ENCODE data around the gene DIP2A. TPM values are rescaled to one million over a fixed set of nuclear protein-coding genes. Genes with fewer than 3 reads are reported as not detected.

The DIP2A gene
- polyA plus RNA-seq, 1 donor from 2014 or later = 45.0 TPM

GRCh38 chr21:46418265-46418946 lies 40.3 kb upstream of the DIP2A start:
- no peaks in the 10 kb centered on the region for H3K36me3 ChIP-seq (ENCODE audit: insufficient read depth, low read length)
- no peak overlapping the region for H3K27ac ChIP-seq (ENCODE audit: low read length)
- TF ChIP-seq POLR2AphosphoS5 (IDR thresholded peaks at IDR 0.05) = no peak
- no peak for TF ChIP-seq EZH2 (IDR thresholded peaks at IDR 0.05; ENCODE audit: borderline replicate concordance, insufficient read depth, low read length, poor library complexity, severe bottlenecking)
- TF ChIP-seq CTCF (IDR thresholded peaks at IDR 0.05; ENCODE audit: poor library complexity, severe bottlenecking) = no peak
- TF ChIP-seq MXI1 (conservative IDR thresholded peaks at IDR 0.05; ENCODE audit: poor library complexity, severe bottlenecking) = no peak

DNA sequence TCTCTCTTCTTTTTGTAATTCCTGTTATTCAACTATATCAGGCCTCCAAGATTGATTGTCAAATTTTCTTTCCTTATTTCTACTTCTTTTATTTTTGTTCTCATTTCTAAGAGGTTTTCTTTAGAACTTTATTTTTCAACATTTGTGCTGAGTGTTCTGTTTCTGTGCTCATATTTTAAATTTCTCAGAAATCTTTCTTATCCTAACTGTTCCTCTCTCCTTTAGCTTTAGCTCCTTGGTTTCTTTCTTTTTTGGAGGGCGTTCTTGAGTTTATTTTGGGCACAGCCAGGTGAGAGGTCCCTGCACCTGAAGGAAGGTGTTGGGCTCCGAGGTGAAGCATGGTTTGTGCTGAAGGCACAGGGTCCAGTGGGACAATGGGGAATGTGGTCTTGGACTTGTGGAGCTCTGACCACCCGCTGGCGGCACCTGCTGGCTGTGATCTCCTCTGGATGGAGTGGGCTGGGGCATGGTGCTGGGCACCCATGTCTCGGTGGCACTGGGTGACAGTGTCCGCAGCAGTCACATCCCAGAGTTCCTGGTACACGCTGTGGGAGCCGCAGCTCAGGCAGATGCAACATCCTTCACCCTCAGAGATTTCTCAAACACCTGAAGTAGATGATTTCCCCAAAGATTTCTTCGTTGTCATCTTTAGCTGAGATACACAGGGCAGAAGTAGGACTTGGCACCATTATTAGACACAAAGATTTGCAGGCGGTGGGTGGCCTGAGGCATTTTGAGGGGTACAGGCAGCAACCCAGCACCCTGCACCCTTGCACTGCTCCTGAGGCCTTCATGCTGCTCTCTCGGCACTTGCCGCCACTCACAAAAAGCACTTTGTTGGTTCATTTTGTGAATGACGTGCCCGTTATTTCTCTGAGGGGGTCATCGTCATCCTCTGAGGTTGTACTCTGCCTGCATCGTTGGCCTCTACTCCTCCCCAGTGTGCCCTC lies 38.2 kb upstream of the DIP2A start:
- Histone ChIP-seq H3K27me3 (ENCODE audit: insufficient read depth, low read depth, low read length) (no peaks in the 10 kb centered on the region), H4K20me1 (ENCODE audit: insufficient read depth) (no peaks in the 10 kb centered on the region), H3K9me2 (ENCODE audit: insufficient read depth, low read length) (no peaks in the 10 kb centered on the region), H3F3A (ENCODE audit: insufficient read depth, low read length, poor library complexity, severe bottlenecking) (no peaks in the 10 kb centered on the region), H2AFZ (ENCODE audit: low read depth, low read length) (no peak overlapping the region), H3K36me3 (ENCODE audit: insufficient read depth, low read length) (no peaks in the 10 kb centered on the region), H3K4me3 (ENCODE audit: low read length) (no peak overlapping the region), H3K27ac (ENCODE audit: low read length) (no peak overlapping the region), H3K4me2 (ENCODE audit: low read length) (no peak overlapping the region), H3K9ac (ENCODE audit: low read length) (no peak overlapping the region), H3K79me2 (replicated peaks; ENCODE audit: insufficient read depth, low read length) (no peaks in the 10 kb centered on the region), H3K9me3 (ENCODE audit: low read length) (no peaks in the 10 kb centered on the region)
- no peak for TF ChIP-seq SMC3 (conservative IDR thresholded peaks at IDR 0.05; ENCODE audit: poor library complexity)
- TF ChIP-seq TAF1 (IDR thresholded peaks at IDR 0.05; ENCODE audit: low read depth) = no peak
- no peak for TF ChIP-seq REST (IDR thresholded peaks at IDR 0.05; ENCODE audit: borderline replicate concordance)
- no peak for TF ChIP-seq POLR2AphosphoS5 (IDR thresholded peaks at IDR 0.05)
- no peak for TF ChIP-seq RAD21 (conservative IDR thresholded peaks at IDR 0.05)
- no peak for TF ChIP-seq CTCF (IDR thresholded peaks at IDR 0.05; ENCODE audit: poor library complexity, severe bottlenecking)
- no peak for TF ChIP-seq EP300 (conservative IDR thresholded peaks at IDR 0.05; ENCODE audit: poor library complexity, severe bottlenecking)
- TF ChIP-seq MXI1 (conservative IDR thresholded peaks at IDR 0.05; ENCODE audit: poor library complexity, severe bottlenecking) = no peak
- TF ChIP-seq EZH2 (IDR thresholded peaks at IDR 0.05; ENCODE audit: borderline replicate concordance, insufficient read depth, low read length, poor library complexity, severe bottlenecking) = no peak

More at GRCh38 chr21:46418265-46418946, 40.3 kb upstream of the DIP2A start:
- no peaks in the 10 kb centered on the region for H3K79me2 ChIP-seq (replicated peaks; ENCODE audit: insufficient read depth, low read length)
- H3K9me2 ChIP-seq (ENCODE audit: insufficient read depth, low read length) = no peaks in the 10 kb centered on the region
- H3K9ac ChIP-seq (ENCODE audit: low read length) = no peak overlapping the region
- H3K9me3 ChIP-seq (ENCODE audit: low read length) = no peaks in the 10 kb centered on the region
- no peaks in the 10 kb centered on the region for H3F3A ChIP-seq (ENCODE audit: insufficient read depth, low read length, poor library complexity, severe bottlenecking)
- no peaks in the 10 kb centered on the region for H3K27me3 ChIP-seq (ENCODE audit: insufficient read depth, low read depth, low read length)
- H4K20me1 ChIP-seq (ENCODE audit: insufficient read depth) = no peaks in the 10 kb centered on the region
- H2AFZ ChIP-seq (ENCODE audit: low read depth, low read length) = no peak overlapping the region
- no peak overlapping the region for H3K4me2 ChIP-seq (ENCODE audit: low read length)
- H3K4me3 ChIP-seq (ENCODE audit: low read length) = no peak overlapping the region
